A549 (cell line): ENCODE data around the gene INPP5A. TPM values are rescaled to one million over a fixed set of nuclear protein-coding genes. Genes with fewer than 3 reads are reported as not detected.

Experiments
- ATAC-seq, 2 experiments: fragments of 200-7000 bp in 1 of 2; fragments of >200 bp in 1 of 2; cut with Nextera tagmentation in 1 of 2; cut with Tn5 transposase in 1 of 2; 3 replicates each; pipeline versions ENCODE4 v1.8.0 to v1.9.1; 2018 to 2020; ENCODE audit warnings: mild to moderate bottlenecking in 1 of 2, moderate library complexity in 1 of 2
- CTCF ChIA-PET: fragments of 300-600 bp; sonication (Branson Sonifier 250); formaldehyde crosslinking; extraction: SDS; loops from one replicate; lab custom pipeline; 2021; ENCODE audit warnings: antibody characterized with exemption, inconsistent platforms; lab: Yijun Ruan, JAX
- POLR2A ChIA-PET: fragments of 350-600 bp; formaldehyde crosslinking; extraction: SDS; loops from one replicate; lab custom pipeline; 2021; ENCODE audit warnings: antibody characterized with exemption, inconsistent platforms; lab: Yijun Ruan, JAX
- DNase-seq, 2 experiments: peaks; one replicate each; pipeline versions ENCODE4 v3.0.0 to v3.0.0-alpha.2; 2011 to 2016; ENCODE audit warnings: low read depth in 1 of 2, low spot score in 1 of 2
- FAIRE-seq: peaks from 2 replicates; lab custom pipeline; 2011; peaks lifted over from hg19 to GRCh38; lab: Jason Lieb, UNC
- H3K27ac ChIP-seq, 2 experiments: fragments of >200 bp; sonication (Bioruptor Twin); formaldehyde crosslinking; 3 replicates each; pipeline ENCODE4 v1.5.1; 2016 to 2017
- H3K4me1 ChIP-seq: fragments of >200 bp; sonication (Bioruptor Twin); formaldehyde crosslinking; 3 replicates; pipeline ENCODE4 v1.6.1; 2016
- H3K4me2 ChIP-seq: fragments of >200 bp; sonication (Bioruptor Twin); formaldehyde crosslinking; 3 replicates; pipeline ENCODE4 v1.6.1; 2016
- H3K4me3 ChIP-seq: fragments of >200 bp; sonication (Bioruptor Twin); formaldehyde crosslinking; 3 replicates; pipeline ENCODE4 v1.5.1; 2016
- H3K9me3 ChIP-seq: fragments of >200 bp; sonication (Bioruptor Twin); formaldehyde crosslinking; 3 replicates; pipeline ENCODE4 v1.6.1; 2016
- BHLHE40 ChIP-seq: IDR thresholded peaks from 2 replicates; pipeline ENCODE4 v1.6.1; 2012; ENCODE audit warnings: low read depth, low read length, inconsistent platforms
- CBX2 ChIP-seq: fragments of 200-600 bp; sonication (generic); IDR thresholded peaks from 2 replicates; pipeline ENCODE4 v1.6.1; 2016; ENCODE audit warnings: low read depth, mild to moderate bottlenecking, borderline replicate concordance
- CHD4 ChIP-seq: fragments of 200-600 bp; sonication (generic); IDR thresholded peaks from 2 replicates; pipeline ENCODE4 v1.6.1; 2016; ENCODE audit warnings: antibody characterized with exemption, mild to moderate bottlenecking, borderline replicate concordance
- CTCF ChIP-seq: fragments of >200 bp; sonication (Bioruptor Twin); formaldehyde crosslinking; IDR thresholded peaks from 3 replicates; pipeline ENCODE4 v1.5.1; 2016
- EP300 ChIP-seq, 2 experiments: fragments of >200 bp; sonication (Bioruptor Twin); formaldehyde crosslinking; IDR thresholded peaks; 2 replicates in 1 of 2; 3 replicates in 1 of 2; pipeline ENCODE4 v1.6.1; 2016 to 2017
- FOSB ChIP-seq: fragments of 250-450 bp; sonication (Bioruptor Pico); IDR thresholded peaks from 2 replicates; pipeline ENCODE4 v1.5.0; 2020; ENCODE audit warnings: mild to moderate bottlenecking, moderate library complexity
- FOXS1 ChIP-seq: fragments of 250-450 bp; sonication (Bioruptor Pico); IDR thresholded peaks from 2 replicates; pipeline ENCODE4 v1.5.0; 2020; ENCODE audit warnings: mild to moderate bottlenecking, moderate library complexity
- HOXA7 ChIP-seq: fragments of 250-450 bp; sonication (Bioruptor Pico); IDR thresholded peaks from 2 replicates; pipeline ENCODE4 v1.5.0; 2020; ENCODE audit warnings: mild to moderate bottlenecking, moderate library complexity
- HOXB13 ChIP-seq: fragments of 250-450 bp; sonication (Bioruptor Pico); IDR thresholded peaks from 2 replicates; pipeline ENCODE4 v1.5.0; 2020; ENCODE audit warnings: low read depth, mild to moderate bottlenecking, moderate library complexity
- JUN ChIP-seq, 2 experiments: fragments of >200 bp; sonication (Bioruptor Twin); formaldehyde crosslinking; IDR thresholded peaks; 2 replicates in 1 of 2; 3 replicates in 1 of 2; pipeline ENCODE4 v1.6.1; 2016 to 2017
- KDM5A ChIP-seq: fragments of 200-600 bp; sonication (generic); IDR thresholded peaks from 2 replicates; pipeline ENCODE4 v1.6.1; 2016; ENCODE audit warnings: antibody characterized with exemption, mild to moderate bottlenecking
- MAFK ChIP-seq: fragments of 450-650 bp; IDR thresholded peaks from 2 replicates; pipeline ENCODE4 v1.6.1; 2014; ENCODE audit not compliant: partially characterized antibody
- MAZ ChIP-seq: fragments of 150-350 bp; IDR thresholded peaks from 2 replicates; pipeline ENCODE4 v1.6.1; 2014; ENCODE audit warnings: antibody characterized with exemption, low read depth, low read length, borderline replicate concordance
- RCOR1 ChIP-seq: fragments of 150-350 bp; IDR thresholded peaks from 2 replicates; pipeline ENCODE4 v1.6.1; 2014; ENCODE audit warnings: antibody characterized with exemption, low read length, low read depth
- REST ChIP-seq: fragments of 200-600 bp; sonication (generic); IDR thresholded peaks from 2 replicates; pipeline ENCODE4 v1.6.1; 2016; ENCODE audit warnings: antibody characterized with exemption, mild to moderate bottlenecking, moderate library complexity
- RNF2 ChIP-seq: fragments of 200-600 bp; sonication (generic); IDR thresholded peaks from 2 replicates; pipeline ENCODE4 v1.6.1; 2016; ENCODE audit warnings: low read depth, mild to moderate bottlenecking, antibody characterized with exemption, moderate library complexity, borderline replicate concordance
- SMC3 ChIP-seq: fragments of >200 bp; sonication (Bioruptor Twin); formaldehyde crosslinking; IDR thresholded peaks from 3 replicates; pipeline ENCODE4 v1.6.1; 2018; ENCODE audit warnings: inconsistent platforms
- TFCP2L1 ChIP-seq: fragments of 250-450 bp; sonication (Bioruptor Pico); IDR thresholded peaks from 2 replicates; pipeline ENCODE4 v1.5.0; 2021; ENCODE audit warnings: mild to moderate bottlenecking
- ZSCAN20 ChIP-seq: fragments of 250-450 bp; sonication (Bioruptor Pico); IDR thresholded peaks from 2 replicates; pipeline ENCODE4 v1.8.0; 2022; ENCODE audit warnings: mild to moderate bottlenecking, moderate library complexity
- WGBS: methylation state at CpG from one replicate; pipeline ENCODE4 v1.1.6; 2017; ENCODE audit errors: missing lambda C conversion rate; 5-methylcytosine and 5-hydroxymethylcytosine counted together
- polyA plus RNA-seq, 4 experiments: library from polyadenylated mRNA; depleted of rRNA in 3 of 4; stranded (reverse); fragments of >200 nt; fragmentation: RNase III in 1 of 4; extraction: RNeasy Plus Mini Kit Qiagen cat#74134 plus additional on column Dnase treatment in 1 of 4; gene quantifications; 2 replicates in 3 of 4; 3 replicates in 1 of 4; pipeline ENCODE4 v1.2.3, GENCODE V29; 2011 to 2017
- TF ChIP-seq, protein P1 (sequence below): fragments of 250-450 bp; sonication (Bioruptor Pico); IDR thresholded peaks from 2 replicates; pipeline ENCODE4 v1.5.0; 2021; ENCODE audit warnings: mild to moderate bottlenecking, moderate library complexity, borderline replicate concordance
- TF ChIP-seq, protein P2 (sequence below): IDR thresholded peaks from 2 replicates; pipeline ENCODE4 v1.6.1; 2012
- TF ChIP-seq, protein P3 (sequence below): fragments of >200 bp; sonication (Bioruptor Twin); formaldehyde crosslinking; IDR thresholded peaks from 3 replicates; pipeline ENCODE4 v1.6.1; 2016

INPP5A gene
- polyA plus RNA-seq, 2 of the 4 experiments (the other 2 are of a cell fraction), result 13.7 to 15.1 TPM

- TF ChIP-seq, protein P1, sequence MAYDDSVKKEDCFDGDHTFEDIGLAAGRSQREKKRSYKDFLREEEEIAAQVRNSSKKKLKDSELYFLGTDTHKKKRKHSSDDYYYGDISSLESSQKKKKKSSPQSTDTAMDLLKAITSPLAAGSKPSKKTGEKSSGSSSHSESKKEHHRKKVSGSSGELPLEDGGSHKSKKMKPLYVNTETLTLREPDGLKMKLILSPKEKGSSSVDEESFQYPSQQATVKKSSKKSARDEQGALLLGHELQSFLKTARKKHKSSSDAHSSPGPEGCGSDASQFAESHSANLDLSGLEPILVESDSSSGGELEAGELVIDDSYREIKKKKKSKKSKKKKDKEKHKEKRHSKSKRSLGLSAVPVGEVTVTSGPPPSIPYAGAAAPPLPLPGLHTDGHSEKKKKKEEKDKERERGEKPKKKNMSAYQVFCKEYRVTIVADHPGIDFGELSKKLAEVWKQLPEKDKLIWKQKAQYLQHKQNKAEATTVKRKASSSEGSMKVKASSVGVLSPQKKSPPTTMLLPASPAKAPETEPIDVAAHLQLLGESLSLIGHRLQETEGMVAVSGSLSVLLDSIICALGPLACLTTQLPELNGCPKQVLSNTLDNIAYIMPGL, result no peak
- TF ChIP-seq RNF2 (no peak), CHD4 (no peak), MAFK (no peak)
Measured at GRCh38 chr10:132574783-132575319, 37.3 kb downstream of the INPP5A start (continued).

DNA sequence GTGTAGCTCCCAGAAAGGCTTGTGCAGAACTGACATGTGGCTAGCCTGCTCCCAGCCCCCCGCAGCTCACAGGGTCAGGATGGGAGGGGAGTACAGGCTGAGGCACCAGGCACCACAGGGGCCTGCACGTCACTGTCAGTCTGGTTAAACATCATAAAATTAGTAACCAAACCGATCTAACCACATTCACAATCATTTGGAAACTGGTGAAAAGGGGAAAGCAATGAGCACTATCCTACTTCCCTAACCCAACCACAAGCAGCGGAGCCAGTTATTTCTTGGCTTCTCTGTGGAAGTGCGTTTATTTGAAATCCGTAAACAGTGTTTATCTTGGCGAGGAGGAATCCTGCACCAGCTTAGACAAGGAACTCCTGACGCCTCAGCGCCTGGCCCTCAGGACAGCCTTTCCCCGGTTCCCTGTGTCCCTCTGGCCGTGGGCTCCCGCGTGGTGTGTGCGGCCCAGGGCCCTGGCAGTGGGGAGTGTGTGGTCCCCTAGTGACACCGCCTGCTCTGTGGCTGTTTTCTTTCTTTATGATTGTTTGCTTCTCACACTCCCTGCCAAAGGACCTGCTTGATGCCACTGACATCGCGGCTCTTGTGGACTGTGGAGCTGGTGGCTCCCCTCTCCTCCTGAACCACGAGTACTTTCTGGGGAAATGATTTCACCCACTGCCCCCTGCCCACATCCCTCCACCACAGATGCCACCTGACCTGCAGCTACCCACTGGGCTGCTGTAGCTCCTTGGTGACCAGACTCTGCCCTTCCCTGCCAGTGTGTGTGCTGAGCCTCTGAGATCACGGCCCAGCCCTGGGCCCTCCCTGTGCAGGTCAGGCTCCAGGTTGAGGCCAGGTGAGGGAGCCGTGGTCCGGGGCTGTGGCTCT is 38.0 kb downstream of the INPP5A start:
- TF ChIP-seq EP300 (IDR thresholded peaks at IDR 0.05) (no peak), CHD4 (no peak), CTCF (no peak), HOXB13 (CRISPR knock-in tag) (no peak), FOSB (CRISPR knock-in tag) (no peak), FOXS1 (no peak), BHLHE40 (no peak)
- TF ChIP-seq, protein P2, sequence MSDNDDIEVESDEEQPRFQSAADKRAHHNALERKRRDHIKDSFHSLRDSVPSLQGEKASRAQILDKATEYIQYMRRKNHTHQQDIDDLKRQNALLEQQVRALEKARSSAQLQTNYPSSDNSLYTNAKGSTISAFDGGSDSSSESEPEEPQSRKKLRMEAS, result 0 out of 2 replicates have a peak, but pooled peaks have one; percentile 8
- TF ChIP-seq, all 56 proteins: peak for 1
- ChIA-PET POLR2A (no interaction called here), CTCF (interaction anchor here (0.5 to 8.4 kb wide), 7 partner anchors 66 to 224 kb away, joined by 3 to 133 read pairs (median 4); no protein-coding TSS in a partner anchor)
- DNase-seq (peak in 1 of 2 experiments; percentile 48), ATAC-seq (peak; percentile 3 to 59; a peak in 3 of 6 replicates), FAIRE-seq (no peak)
- Histone ChIP-seq H3K27ac (peak overlapping the region in 1 of 2 experiments; percentile 65; a peak in 3 of 6 replicates), H3K4me3 (no peak overlapping the region), H3K4me2 (peak overlapping the region; percentile 57), H3K9me3 (no peaks in the 10 kb centered on the region), H3K4me1 (peaks cover 49% of the 10 kb centered on the region)
- WGBS, result 25% methylated on average over 20 of the region's 21 CpGs

- DNase-seq (no peak), ATAC-seq (no peak), FAIRE-seq (no peak)
- ChIA-PET CTCF (interaction anchor here (0.5 to 8.4 kb wide), 14 partner anchors 11 to 122 kb away, joined by 3 to 133 read pairs (median 4); no protein-coding TSS in a partner anchor), POLR2A (no interaction called here)
- Histone ChIP-seq H3K27ac (peak overlapping the region in 1 of 2 experiments; percentile 65; a peak in 1 of 6 replicates), H3K4me2 (no peak overlapping the region), H3K4me3 (no peak overlapping the region), H3K4me1 (peaks cover 40% of the 10 kb centered on the region), H3K9me3 (no peaks in the 10 kb centered on the region)
- WGBS, result 87% methylated on average over 18 of the region's 19 CpGs
- TF ChIP-seq SMC3 (no peak), ZSCAN20 (CRISPR knock-in tag) (no peak), JUN (IDR thresholded peaks at IDR 0.05) (no peak), TFCP2L1 (CRISPR knock-in tag) (no peak), REST (no peak), RCOR1 (no peak), KDM5A (no peak), CBX2 (no peak), MAZ (no peak), HOXA7 (CRISPR knock-in tag) (no peak)
- TF ChIP-seq, protein P3, sequence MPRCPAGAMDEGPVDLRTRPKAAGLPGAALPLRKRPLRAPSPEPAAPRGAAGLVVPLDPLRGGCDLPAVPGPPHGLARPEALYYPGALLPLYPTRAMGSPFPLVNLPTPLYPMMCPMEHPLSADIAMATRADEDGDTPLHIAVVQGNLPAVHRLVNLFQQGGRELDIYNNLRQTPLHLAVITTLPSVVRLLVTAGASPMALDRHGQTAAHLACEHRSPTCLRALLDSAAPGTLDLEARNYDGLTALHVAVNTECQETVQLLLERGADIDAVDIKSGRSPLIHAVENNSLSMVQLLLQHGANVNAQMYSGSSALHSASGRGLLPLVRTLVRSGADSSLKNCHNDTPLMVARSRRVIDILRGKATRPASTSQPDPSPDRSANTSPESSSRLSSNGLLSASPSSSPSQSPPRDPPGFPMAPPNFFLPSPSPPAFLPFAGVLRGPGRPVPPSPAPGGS, result no peak
Measured at GRCh38 chr10:132576671-132577349, 39.2 kb downstream of the INPP5A start.
